HepG2 (cell line): ENCODE measurements around the gene IQSEC1. TPM values are rescaled to one million over a fixed set of nuclear protein-coding genes. Genes with fewer than 3 reads are reported as not detected.

Experiments
- ATAC-seq: fragments of 200-7000 bp; cut with Tn5 transposase; 3 replicates; pipeline ENCODE4 v1.9.1; 2020; ENCODE audit warnings: mild to moderate bottlenecking, moderate library complexity
- BruUV-seq: library from RNA; stranded (reverse); fragments of 400-500 nt; replicated peaks from 2 replicates; lab custom pipeline; 2021; lab: Mats Ljungman, UMichigan
- CTCF ChIA-PET: fragments of 300-600 bp; formaldehyde crosslinking; extraction: SDS; loops from one replicate; lab custom pipeline; 2021; ENCODE audit warnings: low total read pairs, inconsistent platforms, low intra/inter-chr PET ratio; lab: Yijun Ruan, JAX
- POLR2A ChIA-PET: fragments of 350-600 bp; sonication (Branson Sonifier 250); formaldehyde crosslinking; loops from one replicate; lab custom pipeline; 2020; ENCODE audit warnings: antibody characterized with exemption, inconsistent platforms; lab: Yijun Ruan, JAX
- DNase-seq: peaks from one replicate; pipeline ENCODE4 v3.0.0-alpha.2; 2015; ENCODE audit warnings: low spot score
- FAIRE-seq: peaks from 3 replicates; lab custom pipeline; 2011; peaks lifted over from hg19 to GRCh38; lab: Jason Lieb, UNC
- H2AFZ ChIP-seq: one replicate; pipeline ENCODE4 v1.6.1; 2011; ENCODE audit warnings: low read length, inconsistent platforms
- H3K27ac ChIP-seq: fragments of 300-600 bp; 3 replicates; pipeline ENCODE4 v1.8.0; 2011; ENCODE audit warnings: mixed run types, mild to moderate bottlenecking, mixed read lengths, low read length, inconsistent platforms; ENCODE audit not compliant: insufficient read depth; ENCODE audit errors: extremely low read length
- H3K27me3 ChIP-seq, 2 experiments: fragments of 200-600 bp in 1 of 2; 2 replicates in 1 of 2; 3 replicates in 1 of 2; pipeline versions ENCODE4 v1.6.0 to v1.8.0; 2011; ENCODE audit warnings: low read length in 2 of 2, mild to moderate bottlenecking in 2 of 2, moderate library complexity in 2 of 2, inconsistent platforms in 1 of 2; ENCODE audit not compliant: insufficient read depth in 2 of 2, control insufficient read depth in 1 of 2
- H3K36me3 ChIP-seq, 2 experiments: fragments of 200-600 bp in 1 of 2; replicated peaks in 1 of 2; 2 replicates in 1 of 2; 3 replicates in 1 of 2; pipeline versions ENCODE4 v1.5.1 to v1.8.0; 2011; ENCODE audit warnings: low read length in 2 of 2, inconsistent platforms in 1 of 2; ENCODE audit not compliant: insufficient read depth in 2 of 2, control insufficient read depth in 1 of 2
- H3K4me1 ChIP-seq: 2 replicates; pipeline ENCODE4 v1.5.1; 2012; ENCODE audit warnings: low read length, inconsistent platforms; ENCODE audit not compliant: insufficient read depth
- H3K4me2 ChIP-seq: 2 replicates; pipeline ENCODE4 v1.6.0; 2011; ENCODE audit warnings: low read depth, low read length, inconsistent platforms
- H3K4me3 ChIP-seq, 3 experiments: fragments of 200-600 bp in 1 of 3; sonication (generic), shearing (Covaris generic) in 1 of 3; replicated peaks in 1 of 3; 2 replicates each; pipeline ENCODE4 v1.5.1; 2011 to 2016; ENCODE audit warnings: low read length in 3 of 3, inconsistent platforms in 2 of 3, low read depth in 2 of 3, mild to moderate bottlenecking in 2 of 3, control low read depth in 1 of 3, mixed read lengths in 1 of 3; ENCODE audit not compliant: insufficient read depth in 1 of 3
- H3K79me2 ChIP-seq: one replicate; pipeline ENCODE4 v1.6.1; 2011; ENCODE audit warnings: low read length, inconsistent platforms; ENCODE audit not compliant: insufficient read depth
- H3K9ac ChIP-seq: 2 replicates; pipeline ENCODE4 v1.6.0; 2011; ENCODE audit warnings: mild to moderate bottlenecking, low read depth, low read length, inconsistent platforms; ENCODE audit not compliant: insufficient read depth
- H3K9me3 ChIP-seq: 2 replicates; pipeline ENCODE4 v1.5.1; 2012; ENCODE audit warnings: mild to moderate bottlenecking, low read length
- H4K20me1 ChIP-seq: 2 replicates; pipeline ENCODE4 v1.6.0; 2011; ENCODE audit warnings: inconsistent platforms, mild to moderate bottlenecking, low read length, moderate library complexity; ENCODE audit not compliant: insufficient read depth
- EP300 ChIP-seq, 3 experiments: sonication (generic) in 1 of 3; formaldehyde crosslinking in 1 of 3; IDR thresholded peaks; 2 replicates each; pipeline versions ENCODE4 v1.5.1 to v1.6.1; 2011 to 2020; ENCODE audit warnings: low read depth in 2 of 3, low read length in 2 of 3, borderline replicate concordance in 1 of 3, improper control_type of control experiment in 1 of 3, mild to moderate bottlenecking in 1 of 3, missing genetic modification reagents in 1 of 3, moderate library complexity in 1 of 3
- HNF4G ChIP-seq, 2 experiments: sonication (generic) in 1 of 2; formaldehyde crosslinking in 1 of 2; IDR thresholded peaks; 2 replicates each; pipeline versions ENCODE4 v1.4.0 to v1.6.1; 2011 to 2020; ENCODE audit warnings: borderline replicate concordance in 2 of 2, low read depth in 2 of 2, mild to moderate bottlenecking in 2 of 2, low read length in 1 of 2, missing genetic modification reagents in 1 of 2, moderate library complexity in 1 of 2
- HOXA5 ChIP-seq: sonication (generic); formaldehyde crosslinking; IDR thresholded peaks from 2 replicates; pipeline ENCODE4 v1.4.0; 2020; ENCODE audit warnings: missing genetic modification reagents
- KMT2B ChIP-seq: IDR thresholded peaks from 2 replicates; pipeline ENCODE4 v1.6.1; 2016; ENCODE audit warnings: missing genetic modification reagents, missing compliant biosample characterization
- MAFG ChIP-seq: sonication (generic); formaldehyde crosslinking; IDR thresholded peaks from 2 replicates; pipeline ENCODE4 v1.5.1; 2020; ENCODE audit warnings: mild to moderate bottlenecking, missing genetic modification reagents
- MLLT10 ChIP-seq: sonication (generic); formaldehyde crosslinking; IDR thresholded peaks from 2 replicates; pipeline ENCODE4 v1.4.0; 2020; ENCODE audit warnings: missing genetic modification reagents
- SAFB2 ChIP-seq: sonication (generic); formaldehyde crosslinking; IDR thresholded peaks from 2 replicates; pipeline ENCODE4 v1.5.1; 2020; ENCODE audit warnings: missing genetic modification reagents, low read depth, mild to moderate bottlenecking, borderline replicate concordance
- ZBTB34 ChIP-seq: sonication (generic); formaldehyde crosslinking; IDR thresholded peaks from 2 replicates; pipeline ENCODE4 v1.8.0; 2022; ENCODE audit warnings: mild to moderate bottlenecking, missing genetic modification reagents
- ZBTB38 ChIP-seq: sonication (generic); formaldehyde crosslinking; IDR thresholded peaks from 2 replicates; pipeline ENCODE4 v1.5.1; 2020; ENCODE audit warnings: mild to moderate bottlenecking, missing genetic modification reagents
- ZNF124 ChIP-seq: sonication (generic); formaldehyde crosslinking; IDR thresholded peaks from 2 replicates; pipeline ENCODE4 v1.4.0; 2020; ENCODE audit warnings: missing genetic modification reagents
- ZNF17 ChIP-seq: sonication (generic); formaldehyde crosslinking; IDR thresholded peaks from 2 replicates; pipeline ENCODE4 v1.5.0; 2020; ENCODE audit warnings: mild to moderate bottlenecking, missing genetic modification reagents
- ZNF281 ChIP-seq: sonication (generic); formaldehyde crosslinking; IDR thresholded peaks from 2 replicates; pipeline ENCODE4 v1.4.0; 2020; ENCODE audit warnings: missing genetic modification reagents, borderline replicate concordance
- ZNF670 ChIP-seq: sonication (generic); formaldehyde crosslinking; IDR thresholded peaks from 2 replicates; pipeline ENCODE4 v1.8.0; 2022; ENCODE audit warnings: mild to moderate bottlenecking, missing genetic modification reagents, borderline replicate concordance
- ZNF749 ChIP-seq: sonication (generic); formaldehyde crosslinking; IDR thresholded peaks from 2 replicates; pipeline ENCODE4 v1.8.0; 2022; ENCODE audit warnings: mild to moderate bottlenecking, missing genetic modification reagents, moderate library complexity, borderline replicate concordance
- WGBS: methylation state at CpG from one replicate; pipeline ENCODE4 v1.1.6; 2017; ENCODE audit warnings: low lambda C conversion rate; 5-methylcytosine and 5-hydroxymethylcytosine counted together
- in situ Hi-C: cut with HindIII; loops from 2 replicates; pipeline ENCODE4 v1.10.0; 2017; ENCODE audit warnings: low pct_unique_long_range_greater_than_20kb; ENCODE audit not compliant: extremely low pct_ligation_motif_present
- intact Hi-C: fragments of 100-400 bp; cut with micrococcal nuclease; formaldehyde crosslinking; loops from one replicate; pipeline ENCODE4 v1.10.0; 2022; ENCODE audit not compliant: unreplicated experiment
- polyA plus RNA-seq, 8 experiments: library from polyadenylated mRNA; depleted of rRNA in 3 of 8; stranded (reverse) in 7 of 8; unstranded in 1 of 8; fragments of >200 nt; fragmentation: Illumina TruSeq in 4 of 8; extraction: Trizol in 4 of 8; gene quantifications; 2 replicates each; pipeline versions ENCODE4 v1.2.1 to v1.2.3, GENCODE V29; 2011 to 2016; ENCODE audit warnings: low read depth in 4 of 8, missing spikeins in 1 of 8, mixed read lengths in 1 of 8; ENCODE audit not compliant: insufficient read depth in 1 of 8
- total RNA-seq, 5 experiments: library from RNA; depleted of rRNA; stranded (reverse); fragments of >200 nt; fragmentation: Illumina TruSeq; extraction: Trizol; gene quantifications; 2 replicates each; pipeline ENCODE4 v1.2.3, GENCODE V29; 2016; ENCODE audit warnings: low read depth in 1 of 5
- TF ChIP-seq, protein P1 (sequence below): sonication (generic); formaldehyde crosslinking; IDR thresholded peaks from 2 replicates; pipeline ENCODE4 v1.8.1; 2023; ENCODE audit warnings: missing genetic modification reagents, mild to moderate bottlenecking, borderline replicate concordance
- TF ChIP-seq, protein P2 (sequence below): sonication (generic); formaldehyde crosslinking; IDR thresholded peaks from 2 replicates; pipeline ENCODE4 v1.5.1; 2020; ENCODE audit warnings: missing genetic modification reagents, mild to moderate bottlenecking, borderline replicate concordance

The IQSEC1 gene
- total and polyA plus RNA-seq, 2 of the 13 experiments (the other 11 are each of a cell fraction or from before 2014, with no cell fraction given), result 17.4 to 20.2 TPM

DNA sequence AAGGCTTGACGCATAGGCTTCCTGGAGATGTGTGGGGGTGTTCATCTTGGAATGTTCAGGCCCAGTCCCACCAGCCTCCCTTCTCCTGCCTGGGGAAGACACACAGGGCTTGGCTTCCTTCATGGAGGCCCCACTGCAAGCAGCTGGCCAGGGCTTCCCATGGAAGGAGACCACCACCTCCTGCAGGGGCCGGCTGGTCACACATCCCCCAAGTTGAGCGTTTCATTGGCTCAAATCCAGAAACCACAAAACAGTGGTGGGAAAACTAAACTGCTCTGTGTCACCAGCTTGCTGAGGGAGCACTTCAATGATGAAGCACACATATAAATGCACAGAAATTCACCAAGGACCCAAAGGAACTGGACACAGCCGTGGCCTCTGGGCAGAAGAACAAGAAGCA, 8.3 kb downstream of the IQSEC1 start (continued):
- TF ChIP-seq ZNF124 (CRISPR knock-in tag) (no peak), ZNF749 (CRISPR knock-in tag) (no peak), ZNF281 (CRISPR knock-in tag) (no peak), HNF4G (IDR thresholded peaks at IDR 0.05; ENCODE audit: borderline replicate concordance, low read depth, low read length) (no peak), HNF4G (CRISPR knock-in tag; IDR thresholded peaks at IDR 0.05; ENCODE audit: borderline replicate concordance, low read depth) (no peak)
- TF ChIP-seq, all 625 proteins: peak for 0

DNA sequence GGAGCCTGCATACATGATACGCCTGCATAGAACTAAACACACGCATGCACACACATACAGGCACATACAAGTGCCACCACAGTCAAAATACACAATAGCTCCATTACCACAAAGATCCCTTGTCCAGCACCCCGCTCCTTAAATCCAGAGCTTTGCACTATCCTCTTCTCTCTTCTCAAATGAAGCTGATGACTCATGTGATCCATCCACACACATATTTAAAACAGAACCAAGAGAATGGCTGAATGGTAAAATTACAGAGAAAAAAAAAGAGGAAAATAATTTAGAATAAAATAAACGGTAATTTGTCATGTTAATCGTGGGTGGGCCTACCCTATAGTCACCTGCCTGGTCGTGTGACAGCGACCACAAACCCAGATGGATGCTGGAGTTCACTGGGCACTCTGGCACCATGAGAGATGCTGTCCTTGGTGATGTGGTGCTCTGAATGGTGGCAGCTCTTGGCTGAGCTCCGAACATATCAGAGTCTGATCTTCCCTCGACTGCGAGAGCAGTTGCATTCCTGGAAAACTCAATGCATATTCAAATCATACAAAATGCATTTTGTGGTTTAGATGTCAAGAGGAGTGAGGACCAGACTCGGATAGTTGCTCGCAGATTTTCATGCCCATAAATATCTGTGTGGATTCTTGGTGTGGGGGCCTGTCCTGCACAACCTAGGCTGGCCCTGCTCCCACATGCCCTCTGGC, 8.9 kb downstream of the IQSEC1 start:
- Histone ChIP-seq H3K9me3 (no peaks in the 10 kb centered on the region), H3K4me3 (no peak overlapping the region), H3K27me3 (no peaks in the 10 kb centered on the region), H3K4me1 (peaks cover 9% of the 10 kb centered on the region; the same call in 1 of the 2 replicates), H3K27ac (no peak overlapping the region), H4K20me1 (0 out of 2 replicates have a peak, but pooled peaks cover 5% of the 10 kb centered on the region), H3K9ac (no peak overlapping the region), H2AFZ (no peak overlapping the region), H3K79me2 (no peaks in the 10 kb centered on the region), H3K4me2 (no peak overlapping the region), H3K36me3 (no peaks in the 10 kb centered on the region)
- FAIRE-seq (no peak), DNase-seq (no peak), ATAC-seq (no peak)
- WGBS, result 84% methylated on average over 12 of the region's 12 CpGs
- intact Hi-C loops (no loop called here), in situ Hi-C loops (no loop called here)
- no TSS peak for BruUV-seq
- ChIA-PET POLR2A (no interaction called here), CTCF (no interaction called here)
- TF ChIP-seq EP300 (IDR thresholded peaks at IDR 0.05; ENCODE audit: low read depth in 2 of 2, low read length in 2 of 2), result no peak
- no peak for TF ChIP-seq EP300 (CRISPR knock-in tag; IDR thresholded peaks at IDR 0.05; ENCODE audit: borderline replicate concordance)
- no peak for TF ChIP-seq HOXA5
- TF ChIP-seq, protein P1, sequence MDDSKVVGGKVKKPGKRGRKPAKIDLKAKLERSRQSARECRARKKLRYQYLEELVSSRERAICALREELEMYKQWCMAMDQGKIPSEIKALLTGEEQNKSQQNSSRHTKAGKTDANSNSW, result no peak
- no peak for TF ChIP-seq ZNF17 (CRISPR knock-in tag)
- TF ChIP-seq ZNF670 (CRISPR knock-in tag), result no peak
- no peak for TF ChIP-seq ZNF749 (CRISPR knock-in tag)
- TF ChIP-seq SAFB2 (CRISPR knock-in tag), result no peak
- no peak for TF ChIP-seq ZBTB34
- TF ChIP-seq MLLT10, result no peak
- no peak for TF ChIP-seq MAFG
- TF ChIP-seq, protein P2, sequence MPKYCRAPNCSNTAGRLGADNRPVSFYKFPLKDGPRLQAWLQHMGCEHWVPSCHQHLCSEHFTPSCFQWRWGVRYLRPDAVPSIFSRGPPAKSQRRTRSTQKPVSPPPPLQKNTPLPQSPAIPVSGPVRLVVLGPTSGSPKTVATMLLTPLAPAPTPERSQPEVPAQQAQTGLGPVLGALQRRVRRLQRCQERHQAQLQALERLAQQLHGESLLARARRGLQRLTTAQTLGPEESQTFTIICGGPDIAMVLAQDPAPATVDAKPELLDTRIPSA (CRISPR knock-in tag), result no peak
- TF ChIP-seq KMT2B (CRISPR knock-in tag), result no peak
- TF ChIP-seq ZBTB38 (CRISPR knock-in tag), result no peak
